OCI-LY3 (cell line): ENCODE measurements around the gene DDX41.

Experiments
- H2AFZ ChIP-seq: fragments of 200-600, 300-600 bp; shearing (Covaris generic); 2 replicates; pipeline ENCODE4 v1.6.0; 2014; ENCODE audit warnings: antibody characterized with exemption, low read depth, low read length
- H3K27ac ChIP-seq: fragments of 200-600, 300-600 bp; sonication (generic); 2 replicates; pipeline ENCODE4 v1.5.1; 2014; ENCODE audit warnings: mild to moderate bottlenecking, low read length, moderate library complexity, mixed read lengths
- H3K27me3 ChIP-seq: fragments of 200-600, 300-600 bp; sonication (generic); 2 replicates; pipeline ENCODE4 v1.6.1; 2014; ENCODE audit warnings: low read depth, low read length, mixed read lengths
- H3K36me3 ChIP-seq: fragments of 200-600, 300-600 bp; sonication (generic); replicated peaks from 2 replicates; pipeline ENCODE3; 2014; ENCODE audit warnings: low read depth, low read length, mixed read lengths
- H3K4me1 ChIP-seq: fragments of 300-600, 200-600 bp; sonication (generic); 2 replicates; pipeline ENCODE4 v1.6.1; 2014; ENCODE audit warnings: low read length, mixed read lengths
- H3K4me2 ChIP-seq: fragments of 200-600, 300-600 bp; sonication (generic); 2 replicates; pipeline ENCODE4 v1.6.1; 2014; ENCODE audit warnings: low read length, mixed read lengths
- H3K4me3 ChIP-seq: fragments of 300-600, 200-600 bp; sonication (generic); 2 replicates; pipeline ENCODE4 v1.5.1; 2014; ENCODE audit warnings: antibody characterized with exemption, mild to moderate bottlenecking, low read length, moderate library complexity
- H3K79me2 ChIP-seq: fragments of 300-600, 200-600 bp; shearing (Covaris generic); 2 replicates; pipeline ENCODE4 v1.6.1; 2014; ENCODE audit warnings: mild to moderate bottlenecking, low read length, mixed read lengths
- H3K9ac ChIP-seq: fragments of 300-600, 200-600 bp; shearing (Covaris generic); 2 replicates; pipeline ENCODE4 v1.6.0; 2014; ENCODE audit warnings: mild to moderate bottlenecking, low read length, moderate library complexity
- H3K9me3 ChIP-seq: fragments of 200-600, 300-600 bp; shearing (Covaris generic); 2 replicates; pipeline ENCODE4 v1.6.1; 2014; ENCODE audit warnings: low read length, mixed read lengths; ENCODE audit not compliant: insufficient read depth
- H4K20me1 ChIP-seq: fragments of 200-600, 300-600 bp; sonication (generic); 2 replicates; pipeline ENCODE4 v1.6.1; 2016; ENCODE audit warnings: low read length, mixed read lengths; ENCODE audit not compliant: insufficient read depth
- EZH2phosphoT487 ChIP-seq: fragments of 200-600 bp; shearing (Covaris generic); IDR thresholded peaks from 2 replicates; pipeline ENCODE4 v1.6.1; 2018; ENCODE audit warnings: antibody characterized with exemption, mixed run types, low read depth
- TF ChIP-seq, protein P1 (sequence below): fragments of 200-600, 300-600 bp; sonication (generic); IDR thresholded peaks from 2 replicates; pipeline ENCODE4 v1.5.1; 2014; ENCODE audit warnings: antibody characterized with exemption, low read length, low read depth

Gene DDX41

DNA sequence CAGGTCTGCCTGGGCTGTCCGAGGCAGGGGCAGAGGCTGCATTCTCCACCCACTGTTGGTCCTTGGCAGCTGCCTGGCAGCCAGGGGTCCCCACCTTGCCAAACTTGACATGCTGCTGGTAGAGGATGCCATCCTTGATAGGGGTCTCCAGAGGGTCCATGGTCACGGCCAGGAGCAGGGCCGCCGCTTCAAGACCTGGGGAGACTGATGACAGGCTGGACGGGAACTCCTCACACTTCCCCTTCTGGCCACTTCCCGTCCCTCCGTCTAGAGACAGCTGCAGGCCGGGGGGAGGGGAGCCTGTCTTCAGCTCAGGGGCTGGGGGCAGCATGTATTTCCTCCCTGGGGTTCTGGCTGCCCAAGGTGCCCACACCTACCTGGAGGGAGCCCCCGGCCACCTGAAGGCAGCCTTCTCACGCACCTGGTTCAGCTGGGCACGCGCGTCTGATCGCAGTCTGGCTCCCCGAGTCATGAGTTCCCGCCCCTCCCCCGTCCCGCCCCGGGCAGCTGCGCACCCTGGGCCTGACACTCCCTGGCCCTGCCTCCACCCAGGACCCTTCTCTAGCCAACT lies 7.3 kb downstream of the DDX41 start, which contains the start of gene DOK3:
Gene DOK3 (minus strand): TSS at position 446 of the 571 bp plus-strand sequence. CDS start 286 bp downstream, at position 160.
- Histone ChIP-seq H3K79me2 (no peaks in the 10 kb centered on the region), H3K4me1 (peaks cover 31% of the 10 kb centered on the region), H4K20me1 (no peaks in the 10 kb centered on the region), H2AFZ (peak within 1 kb of the TSS; percentile 12; the same call in 1 of the 2 replicates), H3K9me3 (no peaks in the 10 kb centered on the region; the same call in 1 of the 2 replicates), H3K36me3 (peaks cover 23% of the 10 kb centered on the region), H3K27ac (peak within 1 kb of the TSS; percentile 48; the same call in 1 of the 2 replicates), H3K4me2 (peak within 1 kb of the TSS; percentile 56), H3K4me3 (peak within 1 kb of the TSS; percentile 44), H3K9ac (peak within 1 kb of the TSS; percentile 45), H3K27me3 (no peaks in the 10 kb centered on the region)
- no peak for TF ChIP-seq EZH2phosphoT487
- TF ChIP-seq, protein P1, sequence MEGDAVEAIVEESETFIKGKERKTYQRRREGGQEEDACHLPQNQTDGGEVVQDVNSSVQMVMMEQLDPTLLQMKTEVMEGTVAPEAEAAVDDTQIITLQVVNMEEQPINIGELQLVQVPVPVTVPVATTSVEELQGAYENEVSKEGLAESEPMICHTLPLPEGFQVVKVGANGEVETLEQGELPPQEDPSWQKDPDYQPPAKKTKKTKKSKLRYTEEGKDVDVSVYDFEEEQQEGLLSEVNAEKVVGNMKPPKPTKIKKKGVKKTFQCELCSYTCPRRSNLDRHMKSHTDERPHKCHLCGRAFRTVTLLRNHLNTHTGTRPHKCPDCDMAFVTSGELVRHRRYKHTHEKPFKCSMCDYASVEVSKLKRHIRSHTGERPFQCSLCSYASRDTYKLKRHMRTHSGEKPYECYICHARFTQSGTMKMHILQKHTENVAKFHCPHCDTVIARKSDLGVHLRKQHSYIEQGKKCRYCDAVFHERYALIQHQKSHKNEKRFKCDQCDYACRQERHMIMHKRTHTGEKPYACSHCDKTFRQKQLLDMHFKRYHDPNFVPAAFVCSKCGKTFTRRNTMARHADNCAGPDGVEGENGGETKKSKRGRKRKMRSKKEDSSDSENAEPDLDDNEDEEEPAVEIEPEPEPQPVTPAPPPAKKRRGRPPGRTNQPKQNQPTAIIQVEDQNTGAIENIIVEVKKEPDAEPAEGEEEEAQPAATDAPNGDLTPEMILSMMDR = no peak

DNA sequence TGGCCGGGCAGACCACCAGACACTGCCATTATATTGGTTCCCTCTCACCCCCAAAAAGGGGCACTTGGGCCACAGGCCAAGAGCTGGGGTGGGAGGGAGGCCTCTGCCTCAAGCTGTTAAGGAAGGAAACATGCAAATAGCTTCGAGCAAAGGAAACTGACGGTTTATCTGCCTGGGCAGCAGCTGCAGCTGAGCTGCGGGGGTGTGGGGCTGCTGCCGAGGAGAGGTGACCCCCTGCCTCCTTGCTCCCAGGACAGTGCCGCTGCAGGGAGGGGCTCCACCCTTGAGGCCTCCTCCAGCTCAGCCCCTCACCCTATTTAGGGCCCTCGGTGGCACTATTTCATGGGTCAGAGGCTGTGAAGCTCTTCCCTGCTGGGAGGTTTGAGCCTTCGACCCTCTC lies 7.9 kb downstream of the DDX41 start:
- no peak overlapping the region for H3K27ac ChIP-seq
- peak overlapping the region; percentile 45; the same call in 1 of the 2 replicates for H3K9ac ChIP-seq
- TF ChIP-seq, protein P1 = no peak
- no peak for TF ChIP-seq EZH2phosphoT487
- H4K20me1 ChIP-seq = no peaks in the 10 kb centered on the region
- H3K4me2 ChIP-seq = peak overlapping the region; percentile 56
- H3K36me3 ChIP-seq = peaks cover 17% of the 10 kb centered on the region
- H3K4me1 ChIP-seq = peaks cover 31% of the 10 kb centered on the region
- H3K4me3 ChIP-seq = peak overlapping the region; percentile 44
- H3K27me3 ChIP-seq = no peaks in the 10 kb centered on the region
- H3K79me2 ChIP-seq = no peaks in the 10 kb centered on the region
- H3K9me3 ChIP-seq = no peaks in the 10 kb centered on the region; the same call in 1 of the 2 replicates
- no peak overlapping the region for H2AFZ ChIP-seq

DNA sequence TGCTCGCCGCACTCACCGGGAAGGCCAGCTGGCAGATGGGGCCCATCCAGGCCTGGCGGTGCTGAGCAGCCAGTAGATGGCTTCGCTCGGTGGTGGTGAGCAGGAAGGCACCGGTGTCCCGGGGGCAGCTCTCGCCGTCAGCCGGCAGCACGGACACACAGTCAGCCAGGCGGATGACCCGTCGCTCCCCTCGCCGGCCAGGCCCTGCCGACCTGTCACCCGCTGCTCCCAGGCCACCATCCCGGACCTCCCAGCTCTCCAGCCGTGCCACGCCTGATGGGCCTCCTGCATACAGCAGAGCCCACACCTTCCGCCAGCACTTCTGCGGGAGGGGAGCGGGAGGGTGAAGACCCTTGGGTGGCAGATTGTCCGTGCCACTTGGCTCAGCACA lies 8.5 kb downstream of the DDX41 start:
- Histone ChIP-seq H3K27ac (no peak overlapping the region), H3K27me3 (no peaks in the 10 kb centered on the region), H3K4me2 (no peak overlapping the region), H3K9ac (no peak overlapping the region), H4K20me1 (peaks cover 6% of the 10 kb centered on the region; the same call in 1 of the 2 replicates), H3K36me3 (peaks cover 20% of the 10 kb centered on the region), H2AFZ (no peak overlapping the region), H3K4me3 (no peak overlapping the region), H3K9me3 (no peaks in the 10 kb centered on the region; the same call in 1 of the 2 replicates), H3K4me1 (peaks cover 31% of the 10 kb centered on the region), H3K79me2 (no peaks in the 10 kb centered on the region)
- no peak for TF ChIP-seq EZH2phosphoT487
- TF ChIP-seq, protein P1 = no peak

DNA sequence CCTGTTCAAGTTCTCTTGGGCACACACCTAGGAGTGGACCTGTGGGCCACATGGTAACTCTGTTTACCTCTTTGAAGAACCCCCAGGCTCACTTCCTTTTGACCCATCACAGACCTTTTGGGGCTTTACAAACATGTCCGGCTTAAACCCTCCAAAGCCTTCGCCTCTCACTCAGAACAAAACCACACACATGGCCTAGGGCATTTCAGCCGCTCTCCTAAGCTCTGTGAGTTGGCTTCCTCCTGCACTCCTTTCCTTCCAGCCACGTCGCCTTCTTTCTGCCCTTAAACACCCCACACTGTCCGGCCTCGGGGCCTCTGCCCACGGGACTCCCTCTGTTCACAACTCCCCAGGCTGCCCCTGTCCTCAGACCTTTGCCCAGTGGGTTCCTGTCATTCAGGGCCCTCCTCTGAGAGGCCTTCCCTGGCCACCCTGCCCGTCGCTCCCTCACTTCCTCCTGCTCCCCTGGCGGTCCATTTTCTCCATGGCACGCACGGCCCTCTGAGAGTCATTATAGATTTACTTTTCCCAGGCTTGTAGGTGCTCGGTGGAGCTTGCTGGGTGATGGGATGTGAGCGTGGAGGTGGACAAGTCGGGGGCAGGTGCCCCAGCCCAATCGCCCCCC lies 9.1 kb downstream of the DDX41 start:
- H3K9ac ChIP-seq = no peak overlapping the region
- H3K4me2 ChIP-seq = no peak overlapping the region
- H3K4me3 ChIP-seq = no peak overlapping the region

More for the DNA sequence above, 9.1 kb downstream of the DDX41 start:
- no peaks in the 10 kb centered on the region for H3K79me2 ChIP-seq
- H3K36me3 ChIP-seq = peaks cover 22% of the 10 kb centered on the region
- TF ChIP-seq, protein P1 = no peak
- TF ChIP-seq EZH2phosphoT487 = no peak
- H3K27me3 ChIP-seq = no peaks in the 10 kb centered on the region
- peaks cover 36% of the 10 kb centered on the region for H3K4me1 ChIP-seq
- no peak overlapping the region for H3K27ac ChIP-seq
- H4K20me1 ChIP-seq = peaks cover 11% of the 10 kb centered on the region; the same call in 1 of the 2 replicates
- H2AFZ ChIP-seq = no peak overlapping the region
- H3K9me3 ChIP-seq = no peaks in the 10 kb centered on the region; the same call in 1 of the 2 replicates
